Activated CD4-positive, alpha-beta T cell treated with anti-CD3 and anti-CD28 coated beads for 36 hours (primary cell): ENCODE results near the gene ZNF740. TPM values are rescaled to one million over a fixed set of nuclear protein-coding genes. Genes with fewer than 3 reads are reported as not detected.

ENCODE experiments used
- ATAC-seq: fragments of 200-7000 bp; cut with Tn5 transposase; one replicate; pipeline ENCODE4 v1.10.0; 2021; ENCODE audit warnings: mild to moderate bottlenecking, moderate library complexity
- CTCF ChIA-PET: fragments of 350-600 bp; sonication (Branson Sonifier 250); formaldehyde crosslinking; loops from one replicate; lab custom pipeline; 2021; ENCODE audit warnings: antibody characterized with exemption; lab: Charles Lee
- POLR2A ChIA-PET: fragments of 350-600 bp; sonication (Branson Sonifier 250); formaldehyde crosslinking; loops from one replicate; lab custom pipeline; 2021; ENCODE audit warnings: antibody characterized with exemption, inconsistent platforms; lab: Charles Lee
- DNase-seq: peaks from one replicate; pipeline ENCODE4 v3.0.0-alpha.2; 2020
- H3K27ac Mint-ChIP-seq: one replicate; pipeline ENCODE4 v1.8.0; 2021; ENCODE audit warnings: mixed read lengths
- H3K27me3 Mint-ChIP-seq: one replicate; pipeline ENCODE4 v1.8.0; 2021; ENCODE audit warnings: mixed read lengths
- H3K36me3 Mint-ChIP-seq: one replicate; pipeline ENCODE4 v1.8.0; 2021; ENCODE audit warnings: low read depth, mixed read lengths
- H3K4me1 Mint-ChIP-seq: one replicate; pipeline ENCODE4 v1.8.0; 2021; ENCODE audit warnings: mixed read lengths
- H3K4me3 Mint-ChIP-seq: one replicate; pipeline ENCODE4 v1.8.0; 2021; ENCODE audit warnings: mild to moderate bottlenecking, moderate library complexity, mixed read lengths
- H3K9me3 Mint-ChIP-seq: one replicate; pipeline ENCODE4 v1.8.0; 2021; ENCODE audit warnings: low read depth, mixed read lengths
- intact Hi-C, 2 experiments: fragments of 100-400 bp; cut with DNase I in 1 of 2; cut with micrococcal nuclease in 1 of 2; formaldehyde crosslinking; loops; one replicate each; pipeline versions ENCODE4 v1.14.2 to v1.15.1; 2022 to 2024; cut with DNase I, micrococcal nuclease
- total RNA-seq, 2 experiments: library from RNA; stranded (reverse); gene quantifications; one replicate each; pipeline ENCODE4 v1.2.3, GENCODE V29; 2021

ZNF740 gene
- total RNA-seq, 2 experiments from 2014 or later, result 34.9 to 40.2 TPM

GRCh38 chr12:53234271-53234914 is 53.9 kb downstream of the ZNF740 start:
- Mint-ChIP-seq H3K27me3 (no peaks in the 10 kb centered on the region), H3K27ac (no peak overlapping the region), H3K4me3 (no peak overlapping the region), H3K4me1 (peaks cover 67% of the 10 kb centered on the region), H3K36me3 (peaks cover 2% of the 10 kb centered on the region), H3K9me3 (no peaks in the 10 kb centered on the region)
- ATAC-seq (no peak), DNase-seq (no peak)
- ChIA-PET POLR2A (interaction anchor here (0.5 kb wide), 1 partner anchor 9 kb away, joined by 5 read pairs; no protein-coding TSS in a partner anchor), CTCF (interaction anchor here (0.6 to 2.6 kb wide), 3 partner anchors 14 to 20 kb away, joined by 3 to 8 read pairs (median 4); no protein-coding TSS in a partner anchor)
- intact Hi-C loops, result no loop called here

- intact Hi-C loops, result no loop called here
- Mint-ChIP-seq H3K27ac (no peak overlapping the region), H3K36me3 (no peaks in the 10 kb centered on the region), H3K9me3 (no peaks in the 10 kb centered on the region), H3K4me3 (no peak overlapping the region), H3K4me1 (peaks cover 60% of the 10 kb centered on the region), H3K27me3 (no peaks in the 10 kb centered on the region)
- no peak for ATAC-seq
- POLR2A ChIA-PET, result no interaction called here
- no peak for DNase-seq
- CTCF ChIA-PET, result interaction anchor here (0.6 to 2.6 kb wide), 2 partner anchors 9 to 21 kb away, joined by 3 to 8 read pairs; no protein-coding TSS in a partner anchor
Measured at GRCh38 chr12:53235164-53235563, 54.6 kb downstream of the ZNF740 start.

GRCh38 chr12:53235742-53236442 is 55.4 kb downstream of the ZNF740 start:
- ChIA-PET CTCF (interaction anchor here (0.6 to 2.6 kb wide), 6 partner anchors 15 to 109 kb away, joined by 3 to 8 read pairs (median 4); no protein-coding TSS in a partner anchor), POLR2A (no interaction called here)
- Mint-ChIP-seq H3K9me3 (no peaks in the 10 kb centered on the region), H3K36me3 (no peaks in the 10 kb centered on the region), H3K4me1 (peaks cover 55% of the 10 kb centered on the region), H3K4me3 (peak overlapping the region; percentile 14), H3K27ac (peak overlapping the region; percentile 78), H3K27me3 (no peaks in the 10 kb centered on the region)
- DNase-seq (peak; percentile 62), ATAC-seq (peak; percentile 31)
- intact Hi-C loops, result no loop called here

DNA sequence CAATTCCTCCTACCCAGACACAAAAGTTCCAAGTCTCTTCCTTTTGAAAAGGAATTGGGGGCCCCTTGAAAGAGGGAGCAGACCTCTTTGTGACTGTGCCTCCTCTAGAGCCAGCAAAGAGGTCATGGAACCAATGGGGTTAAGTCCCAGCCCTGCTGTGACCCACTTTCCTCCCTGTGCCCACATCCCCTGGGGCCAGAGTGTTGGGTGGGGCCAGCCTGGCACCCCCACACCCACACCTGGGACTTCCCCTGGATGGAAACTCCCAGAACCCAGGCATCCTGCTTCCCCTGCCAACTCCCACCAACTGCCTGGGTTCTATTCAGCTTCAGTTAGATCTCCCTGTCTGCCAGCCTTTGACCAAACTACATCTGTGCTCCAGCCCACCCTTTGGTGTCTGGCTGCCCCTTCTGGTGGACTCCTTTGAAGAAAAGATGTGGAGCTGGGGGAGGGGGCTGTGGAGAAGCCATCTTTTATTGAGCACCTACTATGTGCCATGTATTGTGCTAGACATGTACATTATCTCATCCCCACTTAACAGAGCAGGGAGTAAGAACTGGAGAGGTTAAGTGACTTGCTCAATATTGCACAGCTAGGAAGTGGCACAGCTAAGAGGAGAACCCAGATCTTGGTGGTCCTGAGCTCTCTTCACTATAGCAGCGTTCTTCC is 56.1 kb downstream of the ZNF740 start:
- H3K9me3 Mint-ChIP-seq, result no peaks in the 10 kb centered on the region
- ChIA-PET POLR2A (interaction anchor here (0.7 kb wide), 1 partner anchor 16 kb away, joined by 3 read pairs; no protein-coding TSS in a partner anchor), CTCF (interaction anchor here (0.6 to 2.6 kb wide), 8 partner anchors 15 to 108 kb away, joined by 3 to 8 read pairs (median 4); no protein-coding TSS in a partner anchor)
- peak; percentile 54 for DNase-seq
- intact Hi-C loops, result no loop called here
- H3K36me3 Mint-ChIP-seq, result no peaks in the 10 kb centered on the region
- H3K4me3 Mint-ChIP-seq, result no peak overlapping the region
- peak overlapping the region; percentile 78 for H3K27ac Mint-ChIP-seq
- peaks cover 49% of the 10 kb centered on the region for H3K4me1 Mint-ChIP-seq
- peak; percentile 24 for ATAC-seq
- no peaks in the 10 kb centered on the region for H3K27me3 Mint-ChIP-seq

DNA sequence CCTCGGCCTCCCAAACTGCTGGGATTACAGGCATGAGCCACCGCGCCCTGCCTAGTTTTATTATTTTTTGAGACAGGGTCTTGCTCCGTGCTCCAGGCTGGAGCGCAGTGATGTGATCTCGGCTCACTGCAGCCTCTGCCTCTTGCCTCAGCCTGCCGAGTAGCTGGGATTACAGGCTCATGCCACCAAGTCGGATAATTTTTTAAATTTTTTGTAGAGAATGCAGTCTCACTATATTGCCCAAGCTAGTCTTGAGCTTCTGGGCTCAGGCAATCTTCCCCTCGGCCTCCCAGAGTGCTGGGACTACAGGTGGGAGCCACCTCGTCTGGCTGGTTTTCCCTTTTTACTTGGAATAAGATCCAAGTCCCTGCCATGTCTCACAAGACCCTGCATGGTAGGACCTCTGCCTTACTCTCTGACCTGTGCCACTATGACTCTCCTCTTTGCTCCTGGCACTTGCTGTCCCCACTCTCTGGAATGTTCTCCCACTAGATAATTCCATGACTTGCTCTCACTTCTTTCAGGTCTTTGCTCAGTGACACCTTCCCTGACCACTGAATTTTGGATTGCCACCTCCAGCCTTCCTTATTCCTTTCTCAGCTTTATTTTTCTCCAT is 59.2 kb downstream of the ZNF740 start:
- ChIA-PET POLR2A (no interaction called here), CTCF (interaction anchor here (0.7 kb wide), 1 partner anchor 23 kb away, joined by 3 read pairs; no protein-coding TSS in a partner anchor)
- no peaks in the 10 kb centered on the region for H3K9me3 Mint-ChIP-seq
- peaks cover 4% of the 10 kb centered on the region for H3K27me3 Mint-ChIP-seq
- H3K4me3 Mint-ChIP-seq, result no peak overlapping the region
- no peak for DNase-seq
- peak overlapping the region; percentile 4 for H3K27ac Mint-ChIP-seq
- ATAC-seq, result no peak
- peaks cover 27% of the 10 kb centered on the region for H3K4me1 Mint-ChIP-seq
- no peaks in the 10 kb centered on the region for H3K36me3 Mint-ChIP-seq
- intact Hi-C loops, result no loop called here

DNA sequence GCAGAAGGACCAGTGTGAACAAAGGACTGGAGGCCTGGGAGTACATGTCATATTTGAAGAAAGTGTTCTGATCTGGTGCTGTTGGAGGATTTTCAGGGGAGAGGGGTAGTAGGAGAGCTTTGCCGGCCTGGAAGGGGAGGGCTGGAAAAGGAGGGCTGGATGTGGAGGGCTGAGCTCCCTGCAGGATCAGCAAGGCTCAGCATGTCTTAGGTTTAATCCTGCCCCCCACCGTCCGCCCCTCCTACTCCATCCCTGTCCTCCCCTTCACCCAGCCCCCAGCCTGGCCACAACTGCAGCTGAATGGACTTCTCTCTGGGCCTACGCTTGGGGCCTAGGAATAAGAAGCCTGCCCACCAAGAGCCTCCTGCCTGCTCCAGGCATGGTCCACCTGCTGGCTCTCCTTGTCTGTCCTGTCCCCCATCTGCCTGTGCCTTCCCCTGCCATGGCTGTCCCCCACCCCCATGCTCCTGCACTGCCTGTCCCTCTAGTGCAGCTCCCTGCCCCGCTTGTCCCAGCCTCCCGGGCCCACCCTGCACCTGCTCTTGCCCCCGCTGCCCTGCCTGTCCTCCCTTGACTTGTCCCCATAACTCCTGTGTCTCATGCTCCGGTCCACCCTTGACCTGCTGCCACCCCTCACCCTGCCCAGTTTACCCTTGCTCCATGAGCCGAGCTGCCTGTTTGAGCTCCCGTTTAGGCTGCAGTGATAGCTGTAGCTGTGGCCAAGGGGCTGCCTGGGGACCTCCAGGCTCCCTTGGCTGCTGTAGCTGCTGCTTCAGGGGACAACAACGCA is 61.3 kb downstream of the ZNF740 start:
- no peak for ATAC-seq
- no peaks in the 10 kb centered on the region for H3K9me3 Mint-ChIP-seq
- no peak overlapping the region for H3K4me3 Mint-ChIP-seq
- POLR2A ChIA-PET, result no interaction called here
- intact Hi-C loops, result no loop called here
- no peak for DNase-seq
- no peak overlapping the region for H3K27ac Mint-ChIP-seq
- CTCF ChIA-PET, result interaction anchor here (0.6 to 1.1 kb wide), 3 partner anchors 9 to 82 kb away, joined by 3 to 4 read pairs (median 3); no protein-coding TSS in a partner anchor
- H3K4me1 Mint-ChIP-seq, result peaks cover 7% of the 10 kb centered on the region
- H3K27me3 Mint-ChIP-seq, result peaks cover 4% of the 10 kb centered on the region
- H3K36me3 Mint-ChIP-seq, result no peaks in the 10 kb centered on the region

DNA sequence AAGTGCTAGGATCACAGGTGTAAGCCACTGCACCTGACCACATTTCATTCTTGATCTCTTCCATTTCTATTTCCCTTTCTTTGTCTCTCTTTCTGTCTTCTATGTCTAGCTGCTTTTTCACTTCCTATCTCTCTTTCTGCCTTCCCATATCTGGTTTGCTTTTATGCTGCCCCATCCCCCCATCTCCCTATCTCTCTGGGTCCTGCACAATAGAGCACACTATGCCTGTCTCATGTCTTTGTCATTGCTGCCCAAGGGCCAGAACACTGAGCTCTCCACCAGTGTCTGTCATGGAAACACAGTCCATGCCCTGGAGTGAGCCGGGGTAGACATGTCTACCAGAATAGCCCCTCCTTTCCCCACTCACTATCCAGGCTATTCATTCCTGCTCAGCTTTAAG is 63.8 kb downstream of the ZNF740 start:
- no peaks in the 10 kb centered on the region for H3K36me3 Mint-ChIP-seq
- no peaks in the 10 kb centered on the region for H3K9me3 Mint-ChIP-seq
- ChIA-PET CTCF (interaction anchor here (0.6 to 1.6 kb wide), 4 partner anchors 10 to 500 kb away, joined by 3 to 4 read pairs (median 4); no protein-coding TSS in a partner anchor), POLR2A (no interaction called here)
- DNase-seq (no peak), ATAC-seq (no peak)
- no peak overlapping the region for H3K4me3 Mint-ChIP-seq
- H3K27me3 Mint-ChIP-seq, result peaks cover 4% of the 10 kb centered on the region
- H3K4me1 Mint-ChIP-seq, result no peaks in the 10 kb centered on the region
- intact Hi-C loops, result no loop called here
- no peak overlapping the region for H3K27ac Mint-ChIP-seq

Other genes with a start within 250 kb of the ZNF740 start
- gene KRT18, start 231.6 kb upstream of the ZNF740 start, total RNA-seq, result 1 to 10 TPM; 5.3 to 5.4 TPM
- 100 to 1,000 TPM; 698 to 781 TPM for gene EIF4B, start 174.3 kb upstream of the ZNF740 start, total RNA-seq
- gene TNS2, start 130.7 kb upstream of the ZNF740 start, total RNA-seq, result 1 to 10 TPM in 1 of 2 experiments, under 1 TPM in 1; 0.77 to 2.4 TPM
- 10 to 100 TPM; 13.7 to 18.2 TPM for gene SPRYD3, start 101.3 kb upstream of the ZNF740 start, total RNA-seq
- gene IGFBP6, start 83.1 kb upstream of the ZNF740 start, total RNA-seq, result 1 to 10 TPM; 1.3 to 2.4 TPM
- under 1 TPM; 0.57 to 0.79 TPM for gene SOAT2, start 77.2 kb upstream of the ZNF740 start, total RNA-seq
- 10 to 100 TPM; 20.0 to 23.1 TPM for gene CSAD, start 203 bp downstream of the ZNF740 start, total RNA-seq
- 10 to 100 TPM; 73.0 to 77.6 TPM for gene ITGB7, start 26.5 kb downstream of the ZNF740 start, total RNA-seq
- gene RARG, start 51.5 kb downstream of the ZNF740 start, total RNA-seq, result 10 to 100 TPM; 20.0 to 21.6 TPM
- 10 to 100 TPM; 60.8 to 66.9 TPM for gene ESPL1, start 87.6 kb downstream of the ZNF740 start, total RNA-seq
- 100 to 1,000 TPM; 253 to 322 TPM for gene PFDN5, start 114.8 kb downstream of the ZNF740 start, total RNA-seq
- gene MYG1, start 119.0 kb downstream of the ZNF740 start, total RNA-seq, result 10 to 100 TPM; 61.9 to 68.8 TPM
- gene AAAS, start 140.9 kb downstream of the ZNF740 start, total RNA-seq, result 10 to 100 TPM; 65.5 to 72.5 TPM
- gene SP7, start 155.6 kb downstream of the ZNF740 start, total RNA-seq, result not detected
- 10 to 100 TPM; 76.8 to 93.5 TPM for gene SP1, start 199.5 kb downstream of the ZNF740 start, total RNA-seq
- gene AMHR2, start 243.1 kb downstream of the ZNF740 start, total RNA-seq, result not detected